GM12873 (cell line): Measurements from ENCODE around the gene ESYT3.

Source experiments
- TF ChIP-seq, protein P1 (sequence below): IDR thresholded peaks from 2 replicates; pipeline ENCODE4 v1.5.1; 2012; ENCODE audit warnings: low read depth, mild to moderate bottlenecking, moderate library complexity, low read length, control low read depth; ENCODE audit not compliant: insufficient read depth; ENCODE audit errors: missing control alignments

Gene ESYT3

DNA sequence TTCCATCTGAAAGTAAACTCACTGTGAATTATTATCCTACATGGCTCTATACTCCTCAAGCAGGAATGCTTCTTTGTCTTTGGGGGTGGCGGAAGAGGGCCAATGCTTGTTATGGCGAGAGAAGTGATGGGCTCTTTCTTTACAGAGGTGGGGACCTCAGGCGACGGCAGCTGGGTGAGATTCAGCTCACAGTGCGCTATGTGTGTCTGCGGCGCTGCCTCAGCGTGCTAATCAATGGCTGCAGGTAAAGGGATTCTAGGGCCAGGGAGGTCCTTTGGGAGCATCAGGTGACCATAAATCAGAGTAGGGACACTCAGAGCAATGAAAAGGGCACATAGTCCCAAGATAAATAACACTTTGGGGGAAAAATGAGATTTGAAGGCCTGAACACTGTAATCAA lies 39.0 kb downstream of the ESYT3 start:
- TF ChIP-seq, protein P1, sequence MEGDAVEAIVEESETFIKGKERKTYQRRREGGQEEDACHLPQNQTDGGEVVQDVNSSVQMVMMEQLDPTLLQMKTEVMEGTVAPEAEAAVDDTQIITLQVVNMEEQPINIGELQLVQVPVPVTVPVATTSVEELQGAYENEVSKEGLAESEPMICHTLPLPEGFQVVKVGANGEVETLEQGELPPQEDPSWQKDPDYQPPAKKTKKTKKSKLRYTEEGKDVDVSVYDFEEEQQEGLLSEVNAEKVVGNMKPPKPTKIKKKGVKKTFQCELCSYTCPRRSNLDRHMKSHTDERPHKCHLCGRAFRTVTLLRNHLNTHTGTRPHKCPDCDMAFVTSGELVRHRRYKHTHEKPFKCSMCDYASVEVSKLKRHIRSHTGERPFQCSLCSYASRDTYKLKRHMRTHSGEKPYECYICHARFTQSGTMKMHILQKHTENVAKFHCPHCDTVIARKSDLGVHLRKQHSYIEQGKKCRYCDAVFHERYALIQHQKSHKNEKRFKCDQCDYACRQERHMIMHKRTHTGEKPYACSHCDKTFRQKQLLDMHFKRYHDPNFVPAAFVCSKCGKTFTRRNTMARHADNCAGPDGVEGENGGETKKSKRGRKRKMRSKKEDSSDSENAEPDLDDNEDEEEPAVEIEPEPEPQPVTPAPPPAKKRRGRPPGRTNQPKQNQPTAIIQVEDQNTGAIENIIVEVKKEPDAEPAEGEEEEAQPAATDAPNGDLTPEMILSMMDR = no peak

DNA sequence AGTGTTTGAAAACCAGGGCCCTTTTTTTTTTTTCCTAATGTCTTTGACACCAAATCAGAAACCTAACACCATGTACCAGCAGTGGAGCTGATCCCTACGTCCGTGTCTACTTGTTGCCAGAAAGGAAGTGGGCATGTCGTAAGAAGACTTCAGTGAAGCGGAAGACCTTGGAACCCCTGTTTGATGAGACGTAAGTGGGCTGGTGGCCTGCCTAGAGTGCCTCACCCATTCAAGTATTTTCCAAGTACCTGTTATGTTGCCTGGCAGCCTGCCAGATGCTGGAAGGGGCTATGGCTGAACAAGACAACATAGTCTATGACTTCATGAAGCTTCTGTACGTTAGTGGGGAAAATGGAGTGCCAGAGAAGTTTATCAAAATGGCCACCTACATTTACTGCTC lies 39.7 kb downstream of the ESYT3 start:
- TF ChIP-seq, protein P1 = no peak

DNA sequence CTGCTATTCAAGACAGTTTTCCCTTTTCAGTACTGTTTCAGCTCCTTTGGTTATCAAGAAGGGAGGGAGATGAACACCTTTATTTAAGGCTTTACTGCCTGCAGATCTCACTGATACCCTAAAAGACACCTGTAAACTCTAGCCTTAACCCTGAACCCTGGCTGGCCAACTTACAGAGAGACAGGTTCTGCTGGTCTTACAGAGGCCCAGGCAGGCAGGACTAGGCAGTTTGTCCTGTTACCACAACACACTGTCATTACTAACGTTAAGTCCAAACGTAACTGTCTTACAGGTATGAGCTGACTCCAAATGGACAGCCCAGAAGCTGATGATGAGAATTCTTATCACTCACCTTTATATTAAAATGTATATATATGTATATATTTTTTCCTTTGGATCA lies 42.1 kb downstream of the ESYT3 start:
- TF ChIP-seq, protein P1 = no peak

DNA sequence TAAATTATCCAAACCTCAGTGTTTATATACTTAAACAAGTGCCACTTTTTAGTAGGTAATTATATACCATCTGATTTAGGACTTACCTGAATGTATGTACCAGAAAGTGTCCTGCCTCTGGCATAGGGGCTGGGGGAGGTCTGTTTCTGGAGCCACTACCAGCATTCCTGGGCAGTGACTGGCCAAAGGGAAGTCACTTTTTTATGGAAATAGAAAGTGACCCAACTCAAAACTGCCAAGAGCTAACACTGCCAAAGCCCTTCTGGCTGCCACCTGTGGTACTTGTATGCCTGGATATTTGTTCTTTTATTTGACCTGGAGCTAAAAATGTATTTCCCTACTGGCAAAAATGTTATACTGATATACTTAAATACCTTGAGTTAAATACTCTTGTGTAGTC lies 42.7 kb downstream of the ESYT3 start:
- TF ChIP-seq, protein P1 = no peak

DNA sequence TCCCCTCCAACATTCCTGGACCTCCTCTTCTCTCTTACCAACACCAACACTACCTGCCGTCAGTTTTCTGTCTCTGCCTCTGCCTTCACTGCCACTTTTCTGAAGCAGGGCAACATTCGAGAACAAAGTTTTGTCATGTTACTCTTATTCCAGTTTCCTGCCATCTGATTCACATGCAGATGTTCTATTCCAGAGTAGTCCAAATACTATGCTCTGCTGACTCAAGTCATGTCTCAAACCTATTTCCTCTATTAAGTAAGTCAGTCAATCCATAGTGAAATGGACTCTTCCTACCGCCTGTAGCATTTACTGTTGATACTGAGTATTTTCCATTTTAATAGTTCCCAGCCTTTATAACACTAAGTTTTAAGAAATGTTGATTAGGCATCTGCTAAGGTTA lies 43.4 kb downstream of the ESYT3 start:
- TF ChIP-seq, protein P1 = no peak

DNA sequence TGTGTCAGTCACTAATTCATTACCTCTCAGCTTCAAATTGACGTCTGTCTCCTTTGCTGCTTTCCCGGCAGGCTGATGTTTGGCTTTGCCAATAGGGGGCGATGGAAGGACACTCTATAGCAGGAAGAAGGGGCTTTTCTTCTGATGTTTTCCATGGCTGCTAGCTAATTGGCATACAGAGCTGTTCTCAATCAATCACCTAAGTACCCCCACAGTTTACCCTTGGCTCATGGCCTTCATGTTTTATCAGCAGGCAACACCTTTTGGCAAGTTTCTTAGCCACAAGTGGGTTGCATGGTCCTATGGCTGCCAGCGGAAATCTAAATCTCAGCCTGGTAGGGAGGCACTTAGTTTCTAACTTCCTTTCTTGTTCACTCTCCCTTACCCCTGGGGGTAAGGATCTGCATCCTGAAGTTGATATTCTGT lies 45.0 kb downstream of the ESYT3 start:
- TF ChIP-seq, protein P1 = peak; percentile 85

DNA sequence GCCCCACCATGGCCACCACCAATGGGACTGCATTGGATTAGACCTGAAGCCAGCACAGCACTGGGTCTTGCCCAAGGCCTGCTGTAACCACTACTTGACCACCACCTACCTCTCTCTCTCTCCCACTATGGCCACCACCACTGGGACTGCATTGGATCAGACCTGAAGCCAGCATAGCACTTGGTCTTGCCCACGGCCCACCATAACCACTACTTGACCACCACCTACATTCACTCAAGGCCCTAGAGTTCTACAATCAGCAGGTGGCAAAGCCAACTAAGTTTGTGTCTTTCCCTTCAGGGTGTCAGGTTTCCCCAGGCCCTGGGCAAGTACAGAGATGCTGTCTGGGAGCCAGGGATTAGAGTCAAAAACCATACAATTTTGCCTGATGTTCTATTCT lies 57.6 kb downstream of the ESYT3 start:
- TF ChIP-seq, protein P1 = no peak
